HEK293 (cell line): ENCODE results near the gene MYO1B.

Experiments
- CTCF ChIP-seq: fragments of 450-650 bp; formaldehyde crosslinking; IDR thresholded peaks from 2 replicates; pipeline ENCODE4 v1.5.1; 2016; ENCODE audit warnings: missing biosample characterization, missing genetic modification characterization
- ELK4 ChIP-seq: IDR thresholded peaks from 2 replicates; pipeline ENCODE4 v1.6.1; 2011; ENCODE audit warnings: mild to moderate bottlenecking, low read depth, low read length, borderline replicate concordance
- HOXD13 ChIP-seq: sonication (generic); formaldehyde crosslinking; IDR thresholded peaks from 2 replicates; pipeline ENCODE4 v1.8.0; 2022; ENCODE audit warnings: missing genetic modification reagents, borderline replicate concordance
- MYNN ChIP-seq: fragments of 450-650 bp; formaldehyde crosslinking; IDR thresholded peaks from 2 replicates; pipeline ENCODE4 v1.5.1; 2016; ENCODE audit warnings: missing biosample characterization, missing genetic modification characterization, borderline replicate concordance
- OVOL3 ChIP-seq: fragments of 450-650 bp; formaldehyde crosslinking; IDR thresholded peaks from 2 replicates; pipeline ENCODE4 v1.5.1; 2016; ENCODE audit warnings: missing biosample characterization, missing genetic modification characterization
- SALL2 ChIP-seq: fragments of 450-650 bp; formaldehyde crosslinking; IDR thresholded peaks from 2 replicates; pipeline ENCODE4 v1.5.0; 2017; ENCODE audit warnings: missing biosample characterization, mild to moderate bottlenecking, missing genetic modification characterization, borderline replicate concordance
- SP2 ChIP-seq: fragments of 450-650 bp; formaldehyde crosslinking; IDR thresholded peaks from 2 replicates; pipeline ENCODE4 v1.5.1; 2016; ENCODE audit warnings: missing biosample characterization, missing genetic modification characterization
- YY1 ChIP-seq: fragments of 450-650 bp; formaldehyde crosslinking; IDR thresholded peaks from 2 replicates; pipeline ENCODE4 v1.5.1; 2018; ENCODE audit warnings: missing biosample characterization, missing genetic modification characterization
- YY2 ChIP-seq: fragments of 450-650 bp; formaldehyde crosslinking; IDR thresholded peaks from 2 replicates; pipeline ENCODE4 v1.5.1; 2016; ENCODE audit warnings: missing biosample characterization, missing genetic modification characterization
- ZBTB17 ChIP-seq: fragments of 450-650 bp; formaldehyde crosslinking; IDR thresholded peaks from 2 replicates; pipeline ENCODE4 v1.5.1; 2016; ENCODE audit warnings: missing biosample characterization, missing genetic modification characterization
- ZBTB48 ChIP-seq: fragments of 450-650 bp; formaldehyde crosslinking; IDR thresholded peaks from 2 replicates; pipeline ENCODE4 v1.5.1; 2016; ENCODE audit warnings: missing biosample characterization, missing genetic modification characterization
- ZNF121 ChIP-seq: fragments of 450-650 bp; formaldehyde crosslinking; IDR thresholded peaks from 2 replicates; pipeline ENCODE4 v1.5.1; 2016; ENCODE audit warnings: missing biosample characterization, missing genetic modification characterization
- ZNF132 ChIP-seq: fragments of 450-650 bp; formaldehyde crosslinking; IDR thresholded peaks from 2 replicates; pipeline ENCODE4 v1.5.1; 2017; ENCODE audit warnings: missing biosample characterization, missing genetic modification characterization, borderline replicate concordance
- ZNF133 ChIP-seq: fragments of 450-650 bp; formaldehyde crosslinking; IDR thresholded peaks from 2 replicates; pipeline ENCODE4 v1.5.1; 2016; ENCODE audit warnings: missing biosample characterization, missing genetic modification characterization
- ZNF138 ChIP-seq: fragments of 450-650 bp; formaldehyde crosslinking; IDR thresholded peaks from 2 replicates; pipeline ENCODE4 v1.5.1; 2016; ENCODE audit warnings: missing biosample characterization, missing genetic modification characterization, borderline replicate concordance
- ZNF148 ChIP-seq: fragments of 450-650 bp; formaldehyde crosslinking; IDR thresholded peaks from 2 replicates; pipeline ENCODE4 v1.5.0; 2017; ENCODE audit warnings: missing biosample characterization, missing genetic modification characterization, borderline replicate concordance
- ZNF157 ChIP-seq: fragments of 450-650 bp; formaldehyde crosslinking; IDR thresholded peaks from 2 replicates; pipeline ENCODE4 v1.5.1; 2016; ENCODE audit warnings: missing biosample characterization, missing genetic modification characterization
- ZNF16 ChIP-seq: fragments of 450-650 bp; formaldehyde crosslinking; IDR thresholded peaks from 2 replicates; pipeline ENCODE4 v1.5.1; 2016; ENCODE audit warnings: low read depth, missing biosample characterization, missing genetic modification characterization
- ZNF18 ChIP-seq: fragments of 450-650 bp; formaldehyde crosslinking; IDR thresholded peaks from 2 replicates; pipeline ENCODE4 v1.5.1; 2016; ENCODE audit warnings: missing biosample characterization, missing genetic modification characterization
- ZNF2 ChIP-seq: fragments of 450-650 bp; formaldehyde crosslinking; IDR thresholded peaks from 2 replicates; pipeline ENCODE4 v1.5.1; 2016; ENCODE audit warnings: missing biosample characterization, missing genetic modification characterization
- ZNF266 ChIP-seq: fragments of 450-650 bp; formaldehyde crosslinking; IDR thresholded peaks from 2 replicates; pipeline ENCODE4 v1.5.1; 2016; ENCODE audit warnings: missing biosample characterization, missing genetic modification characterization, low read depth
- ZNF292 ChIP-seq: fragments of 450-650 bp; formaldehyde crosslinking; IDR thresholded peaks from 2 replicates; pipeline ENCODE4 v1.5.1; 2016; ENCODE audit warnings: low read depth, missing biosample characterization, missing genetic modification characterization, borderline replicate concordance
- ZNF311 ChIP-seq: fragments of 450-650 bp; formaldehyde crosslinking; IDR thresholded peaks from 2 replicates; pipeline ENCODE4 v1.5.1; 2017; ENCODE audit warnings: missing biosample characterization, missing genetic modification characterization, borderline replicate concordance
- ZNF366 ChIP-seq: fragments of 450-650 bp; formaldehyde crosslinking; conservative IDR thresholded peaks from 2 replicates; pipeline ENCODE4 v1.5.1; 2016; ENCODE audit warnings: missing biosample characterization, missing genetic modification characterization
- ZNF423 ChIP-seq: fragments of 450-650 bp; formaldehyde crosslinking; IDR thresholded peaks from 2 replicates; pipeline ENCODE4 v1.5.1; 2016; ENCODE audit warnings: missing biosample characterization, missing genetic modification characterization
- ZNF548 ChIP-seq: fragments of 450-650 bp; formaldehyde crosslinking; IDR thresholded peaks from 2 replicates; pipeline ENCODE4 v1.5.1; 2016; ENCODE audit warnings: missing biosample characterization, missing genetic modification characterization
- ZNF555 ChIP-seq: fragments of 450-650 bp; formaldehyde crosslinking; conservative IDR thresholded peaks from 2 replicates; pipeline ENCODE4 v1.5.1; 2017; ENCODE audit warnings: missing biosample characterization, mild to moderate bottlenecking, missing genetic modification characterization, inconsistent platforms
- ZNF629 ChIP-seq: fragments of 450-650 bp; formaldehyde crosslinking; IDR thresholded peaks from 2 replicates; pipeline ENCODE4 v1.5.1; 2017; ENCODE audit warnings: missing biosample characterization, missing genetic modification characterization
- ZNF639 ChIP-seq: fragments of 450-650 bp; formaldehyde crosslinking; IDR thresholded peaks from 2 replicates; pipeline ENCODE4 v1.5.1; 2016; ENCODE audit warnings: missing biosample characterization, missing genetic modification characterization
- ZNF670 ChIP-seq: fragments of 450-650 bp; formaldehyde crosslinking; IDR thresholded peaks from 2 replicates; pipeline ENCODE4 v1.5.1; 2016; ENCODE audit warnings: missing biosample characterization, missing genetic modification characterization, low read depth
- ZNF701 ChIP-seq: fragments of 450-650 bp; formaldehyde crosslinking; IDR thresholded peaks from 2 replicates; pipeline ENCODE4 v1.5.1; 2016; ENCODE audit warnings: missing biosample characterization, missing genetic modification characterization
- ZSCAN18 ChIP-seq: fragments of 450-650 bp; formaldehyde crosslinking; IDR thresholded peaks from 2 replicates; pipeline ENCODE4 v1.5.1; 2016; ENCODE audit warnings: missing biosample characterization, missing genetic modification characterization

The MYO1B gene

GRCh38 chr2:191245869-191246531, 796 bp downstream of the MYO1B start (continued):
- TF ChIP-seq ELK4 (no peak), MYNN (tag by site-specific recombination) (no peak), ZNF157 (tag by site-specific recombination) (no peak), ZNF423 (tag by site-specific recombination) (0 out of 2 replicates have a peak, but pooled peaks have one; percentile 20), ZNF133 (tag by site-specific recombination) (no peak), ZNF18 (tag by site-specific recombination) (no peak), ZNF670 (tag by site-specific recombination) (no peak), CTCF (tag by site-specific recombination) (no peak), ZNF2 (peak; percentile 66; the same call in 1 of the 2 replicates), ZNF16 (no peak), ZNF311 (tag by site-specific recombination) (no peak), ZBTB17 (tag by site-specific recombination) (peak; percentile 68), ZNF138 (tag by site-specific recombination) (no peak), ZNF629 (tag by site-specific recombination) (peak; percentile 17; the same call in 1 of the 2 replicates), ZNF701 (tag by site-specific recombination) (no peak), OVOL3 (tag by site-specific recombination) (no peak), ZNF132 (tag by site-specific recombination) (no peak), HOXD13 (no peak), ZNF555 (tag by site-specific recombination) (no peak), ZNF548 (no peak), ZNF148 (tag by site-specific recombination) (no peak), ZNF121 (tag by site-specific recombination) (peak; percentile 85), ZSCAN18 (tag by site-specific recombination) (no peak), ZBTB48 (tag by site-specific recombination) (peak; percentile 94), SALL2 (tag by site-specific recombination) (no peak), ZNF639 (tag by site-specific recombination) (no peak), ZNF366 (tag by site-specific recombination) (peak; percentile 79), YY2 (tag by site-specific recombination) (no peak), YY1 (tag by site-specific recombination) (no peak), SP2 (tag by site-specific recombination) (peak; percentile 75), ZNF292 (tag by site-specific recombination) (no peak), ZNF266 (no peak)
